GM12874 (cell line): ENCODE measurements around the gene ROR2.
A peak's percentile ranks its signal among the peaks of the same experiment; 100 is the strongest.

Experiments used
- CTCF ChIP-seq: IDR thresholded peaks from 2 replicates; pipeline ENCODE4 v1.5.1; 2011; ENCODE audit warnings: low read depth, mild to moderate bottlenecking, control low read depth, low read length, moderate library complexity; ENCODE audit not compliant: insufficient read depth

ROR2 gene

GRCh38 chr9:91694081-91694870 is 255.8 kb downstream of the ROR2 start:
- no peak for TF ChIP-seq CTCF

- TF ChIP-seq CTCF = no peak
These were observed 256.8 kb downstream of the ROR2 start for GRCh38 chr9:91693226-91693625.

GRCh38 chr9:91690540-91691249 is 259.3 kb downstream of the ROR2 start:
- TF ChIP-seq CTCF = no peak

GRCh38 chr9:91689006-91689405 is 261.0 kb downstream of the ROR2 start:
- no peak for TF ChIP-seq CTCF

GRCh38 chr9:91683269-91683668 is 266.8 kb downstream of the ROR2 start:
- TF ChIP-seq CTCF = no peak

GRCh38 chr9:91682806-91683205 is 267.2 kb downstream of the ROR2 start:
- no peak for TF ChIP-seq CTCF

- TF ChIP-seq CTCF = peak; percentile 86
These were observed 268.3 kb downstream of the ROR2 start for GRCh38 chr9:91681461-91682305.
